HFFc6 (cell line): ENCODE data around the gene TRMT2A. TPM values are rescaled to one million over a fixed set of nuclear protein-coding genes. Genes with fewer than 3 reads are reported as not detected.

Experiments
- DNase-seq: peaks from one replicate; pipeline ENCODE4 v3.0.0-alpha.2; 2018
- H3K27ac Mint-ChIP-seq: 2 replicates; pipeline ENCODE4 v1.8.0; 2020; ENCODE audit warnings: mild to moderate bottlenecking, mixed read lengths
- H3K27me3 Mint-ChIP-seq: 2 replicates; pipeline ENCODE4 v1.8.0; 2021; ENCODE audit warnings: mild to moderate bottlenecking, moderate library complexity, mixed read lengths; ENCODE audit not compliant: insufficient read depth
- H3K36me3 Mint-ChIP-seq: 2 replicates; pipeline ENCODE4 v1.8.0; 2021; ENCODE audit warnings: low read depth, mixed read lengths
- H3K4me1 Mint-ChIP-seq: 2 replicates; pipeline ENCODE4 v1.8.0; 2020; ENCODE audit warnings: low read depth, mixed read lengths
- H3K4me3 Mint-ChIP-seq: 2 replicates; pipeline ENCODE4 v1.8.0; 2020; ENCODE audit warnings: mild to moderate bottlenecking, moderate library complexity, mixed read lengths
- H3K9me3 Mint-ChIP-seq: 2 replicates; pipeline ENCODE4 v1.8.0; 2020; ENCODE audit warnings: mild to moderate bottlenecking, mixed read lengths
- CTCF ChIP-seq: fragments of 200-600 bp; sonication (generic); IDR thresholded peaks from 2 replicates; pipeline ENCODE4 v1.5.0; 2021; ENCODE audit warnings: antibody characterized with exemption, mild to moderate bottlenecking
- total RNA-seq, 6 experiments: library from RNA; stranded (reverse); fragmentation: NEBNext Ultra II Directional; extraction: Animal tissue kit (Norgen Biotek cat#: 25700); gene quantifications; 2 replicates in 1 of 6; 3 replicates in 5 of 6; pipeline ENCODE4 v1.2.3, GENCODE V29; 2021

Gene TRMT2A
- total RNA-seq, 6 experiments from 2014 or later = 31.1 to 44.9 (median 38.5) TPM

- DNase-seq = no peak
- no peak for TF ChIP-seq CTCF
- Mint-ChIP-seq H3K27ac (no peak overlapping the region), H3K27me3 (peaks cover under 1% of the 10 kb centered on the region), H3K9me3 (no peaks in the 10 kb centered on the region), H3K36me3 (no peaks in the 10 kb centered on the region), H3K4me1 (peaks cover 8% of the 10 kb centered on the region; the same call in 1 of the 2 replicates), H3K4me3 (no peak overlapping the region)
These were observed 35.5 kb upstream of the TRMT2A start for GRCh38 chr22:20152464-20152890.

GRCh38 chr22:20151276-20151588 lies 34.2 kb upstream of the TRMT2A start:
- Mint-ChIP-seq H3K27me3 (no peaks in the 10 kb centered on the region; the same call in 1 of the 2 replicates), H3K4me1 (peaks cover 8% of the 10 kb centered on the region; the same call in 1 of the 2 replicates), H3K9me3 (no peaks in the 10 kb centered on the region), H3K4me3 (no peak overlapping the region), H3K27ac (no peak overlapping the region; the same call in 1 of the 2 replicates), H3K36me3 (no peaks in the 10 kb centered on the region)
- DNase-seq = no peak
- no peak for TF ChIP-seq CTCF

GRCh38 chr22:20150381-20151275 lies 33.6 kb upstream of the TRMT2A start, which contains the start of gene CCDC188:
CCDC188 (minus strand) TSS chr22:20151055; CDS start chr22:20150986, 69 bp downstream.
- Mint-ChIP-seq H3K4me1 (peaks cover 8% of the 10 kb centered on the region; the same call in 1 of the 2 replicates), H3K4me3 (no peak within 1 kb of the TSS), H3K9me3 (no peaks in the 10 kb centered on the region), H3K27ac (no peak within 1 kb of the TSS; the same call in 1 of the 2 replicates), H3K27me3 (no peaks in the 10 kb centered on the region; the same call in 1 of the 2 replicates), H3K36me3 (no peaks in the 10 kb centered on the region)
- TF ChIP-seq CTCF = no peak
- DNase-seq = no peak

GRCh38 chr22:20149257-20150250 lies 32.5 kb upstream of the TRMT2A start:
- no peaks in the 10 kb centered on the region; the same call in 1 of the 2 replicates for H3K27me3 Mint-ChIP-seq
- no peak overlapping the region for H3K27ac Mint-ChIP-seq
- H3K4me3 Mint-ChIP-seq = no peak overlapping the region
- H3K36me3 Mint-ChIP-seq = no peaks in the 10 kb centered on the region
- peaks cover 8% of the 10 kb centered on the region; the same call in 1 of the 2 replicates for H3K4me1 Mint-ChIP-seq
- TF ChIP-seq CTCF = no peak
- no peak for DNase-seq
- H3K9me3 Mint-ChIP-seq = no peaks in the 10 kb centered on the region

- Mint-ChIP-seq H3K27me3 (no peaks in the 10 kb centered on the region; the same call in 1 of the 2 replicates), H3K27ac (no peak overlapping the region), H3K9me3 (no peaks in the 10 kb centered on the region), H3K4me3 (no peak overlapping the region), H3K36me3 (no peaks in the 10 kb centered on the region), H3K4me1 (peaks cover under 1% of the 10 kb centered on the region; the same call in 1 of the 2 replicates)
- DNase-seq = no peak
- no peak for TF ChIP-seq CTCF
These were observed 31.4 kb upstream of the TRMT2A start for GRCh38 chr22:20148414-20148813.
